Heart left ventricle (tissue), 16 donors: ENCODE measurements around the gene XRCC2. TPM values are rescaled to one million over a fixed set of nuclear protein-coding genes. Genes with fewer than 3 reads are reported as not detected.
A peak's percentile ranks its signal among the peaks of the same experiment; 100 is the strongest.
"Not testable (repeated sequence)": the region's sequence is repeated elsewhere in the genome, so short reads cannot be mapped to it uniquely, and the experiment has no call there.

Experiments used
- ATAC-seq, 4 donors: fragments of 200-7000 bp; cut with Tn5 transposase; one replicate each; pipeline ENCODE4 v1.9.1; 2020 to 2022; ENCODE audit warnings: moderate library complexity in 4 of 4, mild to moderate bottlenecking in 3 of 4, moderate number of reproducible peaks in 1 of 4
- DNase-seq, 5 donors: peaks; one replicate each; pipeline ENCODE4 v3.0.0-alpha.2; 2020
- H3K27ac ChIP-seq, 12 donors: fragments of 200-600 bp; sonication (generic) in 4 of 12; one replicate each; pipeline versions ENCODE4 v1.5.0 to v1.8.0; 2016 to 2022; ENCODE audit warnings: mild to moderate bottlenecking in 2 of 12
- H3K27me3 ChIP-seq, 9 donors: fragments of 200-600 bp; sonication (generic) in 2 of 9; one replicate each; pipeline versions ENCODE4 v1.5.1 to v1.8.0; 2016 to 2022; ENCODE audit warnings: mild to moderate bottlenecking in 3 of 9
- H3K36me3 ChIP-seq, 9 donors: fragments of 200-600 bp; sonication (generic) in 2 of 9; one replicate each; pipeline versions ENCODE4 v1.5.0 to v1.8.0; 2018 to 2022; ENCODE audit warnings: mild to moderate bottlenecking in 2 of 9
- H3K4me1 ChIP-seq, 12 donors: fragments of 200-600 bp; sonication (generic) in 4 of 12; one replicate each; pipeline versions ENCODE4 v1.5.0 to v1.8.0; 2016 to 2022; ENCODE audit warnings: mild to moderate bottlenecking in 3 of 12
- H3K4me3 ChIP-seq, 12 donors: fragments of 200-600 bp; sonication (generic) in 4 of 12; one replicate each; pipeline versions ENCODE4 v1.5.0 to v1.8.0; 2017 to 2022; ENCODE audit warnings: mild to moderate bottlenecking in 9 of 12, moderate library complexity in 4 of 12
- H3K9me3 ChIP-seq, 12 donors: fragments of 200-600 bp; sonication (generic) in 4 of 12; one replicate each; pipeline versions ENCODE4 v1.5.0 to v1.8.0; 2016 to 2022; ENCODE audit warnings: mild to moderate bottlenecking in 1 of 12
- POLR2A ChIP-seq, 2 donors: fragments of 450-650 bp; IDR thresholded peaks; one replicate each; pipeline ENCODE4 v1.6.1; 2017; ENCODE audit warnings: antibody characterized with exemption in 2 of 2, mild to moderate bottlenecking in 2 of 2, moderate library complexity in 2 of 2
- whole genome bisulfite sequencing, 4 donors: extraction: QIAGEN DNeasy Blood & Tissue Kit in 2 of 4; methylation state at CpG; one replicate each; pipeline versions ENCODE4 v1.1.5 to v1.1.7; 2013 to 2018; 5-methylcytosine and 5-hydroxymethylcytosine counted together
- intact Hi-C, 10 donors: fragments of 100-400 bp; cut with DNase I; formaldehyde crosslinking; loops; one replicate each; pipeline versions ENCODE4 v1.11.1 to v1.14.2; 2022
- long read RNA-seq, 3 donors: library from polyadenylated mRNA; unstranded; transcript quantifications; one replicate each; pipeline ENCODE4 v2.0.0, GENCODE V29; 2020 to 2021
- polyA plus RNA-seq, 2 donors: library from polyadenylated mRNA; stranded (reverse); fragments of 200-250 nt; gene quantifications; one replicate each; pipeline ENCODE4 v1.2.3, GENCODE V29; 2013
- total RNA-seq, 9 donors: library from RNA; depleted of rRNA in 2 of 9; stranded (reverse); fragments of >200 nt in 2 of 9; fragmentation: NEBNext Ultra II Directional in 3 of 9; extraction: Animal tissue kit (Norgen Biotek cat#: 25700) in 3 of 9; gene quantifications; one replicate each; pipeline versions ENCODE4 v1.1.0 to v1.2.4, GENCODE V29; 2016 to 2023
- TF ChIP-seq, protein P1 (sequence below), 12 donors: fragments of 200-600 bp; sonication (generic) in 4 of 12; IDR thresholded peaks; one replicate each; pipeline versions ENCODE4 v1.5.0 to v1.8.0; 2018 to 2022; ENCODE audit warnings: antibody characterized with exemption in 12 of 12, mild to moderate bottlenecking in 5 of 12
- donor health status: ischemic (EF 13 %, LVEDD 7.1; RV severe dilation, severe dysfunction).
- donor health status: healthy with polysubstance abuse.
- donor health status: DM: no; HTN: yes; CAD: no.
- donor health status: DM: no; HTN: no; CAD: no.
- donor health status: ischemic (EF 25% LVEDD 6.9; RV normal size, moderate dysfunction).
- donor health status: ischemic (EF 25% LVEDD 5.7; RV mildly dilated, moderate dysfunction).
- donor health status: healthy.
- donor health status: DM: yes; HTN: yes; CAD: no.
- donor health status: ischemic (EF 35%, LVEDD 5.7; RV mildly dilated, moderate dysfunction).
- donor health status: nonischemic (EF 11% LVEDD 7.7; RV severe dilation, severe dysfunction).
- donor health status: DM: yes; HTN: yes; CAD: no.
- donor health status: PGD.
- donor health status: ischemic (EF 29% LVEDD 5.4; RV normal size, mild dysfunction).
- donor health status: nonischemic (EF 23%, LVEDD 6.1; RV moderate dilation, normal function).

XRCC2 gene
- under 1 TPM; 0.15 to 0.85 (median 0.38) TPM for total RNA-seq
- polyA plus RNA-seq: under 1 TPM; 0.14 to 0.23 TPM
- long read RNA-seq, donor 1: 0 reads
- long read RNA-seq, donor 2, partial matches to known transcripts: 0 of 3 reads
- long read RNA-seq, donor 2, other reads (novel, unspliced or antisense): 0 of 3 reads
- long read RNA-seq, donor 3, partial matches to known transcripts: 0 of 1 reads
- long read RNA-seq, donor 3, other reads (novel, unspliced or antisense): 0 of 1 reads

DNA sequence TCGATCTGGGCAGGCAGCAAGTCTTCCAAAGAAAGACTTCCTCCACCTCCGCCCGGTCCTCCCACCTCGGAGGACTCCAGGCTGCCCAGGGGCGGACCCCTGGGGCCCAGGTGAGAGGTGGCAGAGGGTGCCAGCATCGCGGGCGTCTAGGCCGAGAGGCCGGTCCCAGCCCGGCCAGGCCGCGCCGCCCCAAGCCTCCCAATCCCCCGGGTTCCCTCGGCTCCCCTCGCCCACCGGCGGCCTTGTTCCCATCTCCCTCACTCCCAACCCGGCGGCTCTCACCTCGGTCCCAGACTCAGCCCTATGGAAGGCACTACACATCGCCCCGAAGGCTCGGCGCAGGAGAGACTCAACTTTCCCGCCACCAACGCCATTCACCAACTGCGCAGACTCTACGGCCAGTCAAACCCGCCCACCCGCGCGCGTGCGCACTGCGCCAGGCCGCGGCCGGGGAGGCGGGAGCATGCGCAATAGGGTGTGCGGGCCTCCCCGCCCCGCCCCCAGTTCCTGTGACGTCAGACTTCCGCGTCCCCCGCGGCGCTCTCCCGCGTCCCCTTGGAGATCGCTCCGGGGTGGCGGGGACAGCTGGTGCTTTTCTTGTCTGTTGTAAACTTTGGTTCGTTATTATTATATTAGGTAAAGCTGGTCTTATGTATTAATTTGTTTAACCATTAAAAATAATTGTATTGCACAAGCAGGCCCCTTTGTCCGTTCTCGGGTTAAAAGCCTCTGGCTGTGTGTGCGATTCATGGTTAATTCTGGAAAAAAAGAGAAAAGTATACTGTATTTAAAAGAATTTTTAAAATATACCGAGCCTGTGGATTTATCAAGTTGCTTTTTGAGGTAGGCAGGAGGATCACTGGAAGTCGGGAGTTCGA lies at the start of gene XRCC2:
Gene XRCC2, minus strand, starts transcription at position 383 of the 878 bp plus-strand sequence. Its CDS starts 62 bp downstream, at position 321.
- 3 to 6% (median 3%) methylated on average over 35 to 63 of the region's 63 CpGs for WGBS, 4 donors
- H3K36me3 ChIP-seq: no peaks in the 10 kb centered on the region
- H3K4me3 ChIP-seq: peak within 1 kb of the TSS; percentile 15 to 85 (median 66)
- intact Hi-C loops: loop anchor here in 6 of 10 donors (1.0 to 10.0 kb wide), 6 partner anchors 81 to 331 kb away; partner anchors contain the start of genes ACTR3B (in 2 of the 6) and KMT2C (in 2 of the 6)
- H3K4me1 ChIP-seq: peaks cover 0 to 16% (median 9%) of the 10 kb centered on the region in 12 donors
- H3K27ac ChIP-seq: peak within 1 kb of the TSS; percentile 39 to 92 (median 82)
- DNase-seq (peak; percentile 89 to 95 (median 92)), ATAC-seq (peak; percentile 92 to 100 (median 100))
- H3K9me3 ChIP-seq: peaks cover 0 to 4% (median 0%) of the 10 kb centered on the region in 12 donors
- TF ChIP-seq, protein P1, sequence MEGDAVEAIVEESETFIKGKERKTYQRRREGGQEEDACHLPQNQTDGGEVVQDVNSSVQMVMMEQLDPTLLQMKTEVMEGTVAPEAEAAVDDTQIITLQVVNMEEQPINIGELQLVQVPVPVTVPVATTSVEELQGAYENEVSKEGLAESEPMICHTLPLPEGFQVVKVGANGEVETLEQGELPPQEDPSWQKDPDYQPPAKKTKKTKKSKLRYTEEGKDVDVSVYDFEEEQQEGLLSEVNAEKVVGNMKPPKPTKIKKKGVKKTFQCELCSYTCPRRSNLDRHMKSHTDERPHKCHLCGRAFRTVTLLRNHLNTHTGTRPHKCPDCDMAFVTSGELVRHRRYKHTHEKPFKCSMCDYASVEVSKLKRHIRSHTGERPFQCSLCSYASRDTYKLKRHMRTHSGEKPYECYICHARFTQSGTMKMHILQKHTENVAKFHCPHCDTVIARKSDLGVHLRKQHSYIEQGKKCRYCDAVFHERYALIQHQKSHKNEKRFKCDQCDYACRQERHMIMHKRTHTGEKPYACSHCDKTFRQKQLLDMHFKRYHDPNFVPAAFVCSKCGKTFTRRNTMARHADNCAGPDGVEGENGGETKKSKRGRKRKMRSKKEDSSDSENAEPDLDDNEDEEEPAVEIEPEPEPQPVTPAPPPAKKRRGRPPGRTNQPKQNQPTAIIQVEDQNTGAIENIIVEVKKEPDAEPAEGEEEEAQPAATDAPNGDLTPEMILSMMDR (IDR thresholded peaks at IDR 0.05): no peak
- peak in 1 of 2 donors; percentile 85 for TF ChIP-seq POLR2A (IDR thresholded peaks at IDR 0.05)
- H3K27me3 ChIP-seq: no peaks in the 10 kb centered on the region

DNA sequence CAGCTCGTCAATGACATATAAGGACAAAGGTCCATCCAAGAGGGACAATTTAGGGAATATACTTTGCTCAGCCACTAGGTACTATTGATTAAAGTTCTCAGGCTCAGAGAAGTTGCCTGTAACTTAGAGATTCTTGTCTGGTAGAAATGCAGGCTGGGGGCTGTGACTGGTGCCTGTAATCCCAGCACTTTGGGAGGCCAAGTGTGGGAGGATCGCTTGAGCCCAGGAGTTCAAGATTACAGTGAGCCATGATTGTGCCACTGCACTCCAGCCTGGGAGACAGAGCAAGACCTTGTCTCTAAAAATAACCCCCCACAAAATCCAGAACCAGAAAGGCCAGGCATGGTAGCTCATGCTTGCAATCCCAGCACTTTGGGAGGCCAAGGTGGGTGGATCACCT lies 47.4 kb upstream of the XRCC2 start:
- TF ChIP-seq POLR2A (IDR thresholded peaks at IDR 0.05): no peak
- TF ChIP-seq, protein P1 (IDR thresholded peaks at IDR 0.05): no peak
- DNase-seq: no peak
- Histone ChIP-seq H3K27me3 (no peaks in the 10 kb centered on the region), H3K4me3 (no peak overlapping the region), H3K4me1 (no peaks in the 10 kb centered on the region), H3K36me3 (no peaks in the 10 kb centered on the region), H3K9me3 (no peaks in the 10 kb centered on the region), H3K27ac (no peak overlapping the region)
- ATAC-seq: no peak
- WGBS, 4 donors: 62 to 73% (median 72%) methylated on average over 2 of the region's 2 CpGs
- intact Hi-C loops: no loop called here

DNA sequence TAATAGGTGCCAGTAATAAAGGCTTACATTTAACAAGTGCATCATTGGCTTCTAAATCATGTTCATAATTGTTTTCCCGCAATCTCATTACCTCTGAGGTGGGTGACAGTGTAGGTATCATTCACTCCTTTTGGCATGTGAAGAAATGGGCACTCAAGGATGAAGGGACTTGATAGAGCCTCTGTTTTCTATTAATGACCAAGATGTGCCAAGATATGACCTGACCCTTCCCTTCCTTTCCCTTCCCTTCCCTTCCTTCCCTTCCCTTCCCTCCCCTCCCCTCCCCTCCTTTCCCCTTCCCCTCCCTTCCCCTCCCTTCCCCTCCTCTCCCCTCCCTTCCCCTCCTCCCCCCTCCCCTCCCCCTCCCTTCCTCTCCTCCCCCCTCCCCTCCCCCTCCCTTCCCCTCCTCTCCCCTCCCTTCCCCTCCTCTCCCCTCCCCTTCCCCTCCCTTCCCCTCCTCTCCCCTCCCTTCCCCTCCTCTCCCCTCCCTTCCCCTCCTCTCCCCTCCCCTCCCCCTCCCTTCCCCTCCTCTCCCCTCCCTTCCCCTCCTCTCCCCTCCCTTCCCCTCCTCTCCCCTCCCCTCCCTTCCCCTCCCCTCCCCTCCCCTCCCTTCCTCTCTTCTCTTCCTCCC lies 36.6 kb upstream of the XRCC2 start:
- ATAC-seq, H3K36me3 ChIP-seq, H3K4me1 ChIP-seq, DNase-seq, H3K4me3 ChIP-seq, intact Hi-C loops, H3K27me3 ChIP-seq, H3K9me3 ChIP-seq, H3K27ac ChIP-seq: not testable (repeated sequence)
- 92 to 98% (median 97%) methylated on average over 1 of the region's 1 CpG for WGBS, 4 donors

DNA sequence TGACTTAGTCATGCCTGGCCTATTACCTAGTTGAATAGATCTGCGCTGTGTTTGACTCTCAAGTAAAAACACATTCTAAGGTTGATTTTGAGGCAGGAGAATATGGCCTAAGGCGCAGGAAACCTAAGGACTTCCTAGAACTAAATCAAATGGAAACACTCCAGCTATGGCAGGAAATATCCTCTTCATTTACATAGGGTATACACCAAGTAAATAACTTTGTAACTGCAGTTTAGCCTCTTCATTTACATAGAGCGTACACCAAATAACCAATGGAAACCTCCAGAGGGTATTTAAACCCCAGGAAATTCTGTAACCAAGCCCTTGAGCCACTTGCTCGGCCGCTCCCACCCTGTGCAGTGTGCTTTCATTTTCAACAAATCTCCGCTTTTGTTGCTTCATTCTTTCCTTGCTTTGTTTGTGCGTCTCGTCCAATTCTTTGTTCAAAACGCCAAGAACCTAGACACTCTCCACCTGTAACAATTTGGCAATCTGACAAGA lies 35.6 kb upstream of the XRCC2 start:
- no peak for DNase-seq
- intact Hi-C loops: no loop called here

More for the DNA sequence above, 35.6 kb upstream of the XRCC2 start:
- TF ChIP-seq POLR2A (IDR thresholded peaks at IDR 0.05): no peak
- TF ChIP-seq, protein P1 (IDR thresholded peaks at IDR 0.05): no peak
- Histone ChIP-seq H3K4me3 (no peak overlapping the region), H3K27me3 (no peaks in the 10 kb centered on the region), H3K27ac (no peak overlapping the region), H3K9me3 (no peaks in the 10 kb centered on the region), H3K36me3 (no peaks in the 10 kb centered on the region), H3K4me1 (peaks cover 0 to 4% (median 0%) of the 10 kb centered on the region in 12 donors)
- ATAC-seq: no peak
- 89 to 94% (median 93%) methylated on average over 9 of the region's 9 CpGs for WGBS, 4 donors
